ENCODE data around the gene MSH3. TPM values are rescaled to one million over a fixed set of nuclear protein-coding genes. Genes with fewer than 3 reads are reported as not detected.

MSH3 gene
- total RNA-seq = 10 to 100 TPM; 21.7 to 22.4 TPM

DNA sequence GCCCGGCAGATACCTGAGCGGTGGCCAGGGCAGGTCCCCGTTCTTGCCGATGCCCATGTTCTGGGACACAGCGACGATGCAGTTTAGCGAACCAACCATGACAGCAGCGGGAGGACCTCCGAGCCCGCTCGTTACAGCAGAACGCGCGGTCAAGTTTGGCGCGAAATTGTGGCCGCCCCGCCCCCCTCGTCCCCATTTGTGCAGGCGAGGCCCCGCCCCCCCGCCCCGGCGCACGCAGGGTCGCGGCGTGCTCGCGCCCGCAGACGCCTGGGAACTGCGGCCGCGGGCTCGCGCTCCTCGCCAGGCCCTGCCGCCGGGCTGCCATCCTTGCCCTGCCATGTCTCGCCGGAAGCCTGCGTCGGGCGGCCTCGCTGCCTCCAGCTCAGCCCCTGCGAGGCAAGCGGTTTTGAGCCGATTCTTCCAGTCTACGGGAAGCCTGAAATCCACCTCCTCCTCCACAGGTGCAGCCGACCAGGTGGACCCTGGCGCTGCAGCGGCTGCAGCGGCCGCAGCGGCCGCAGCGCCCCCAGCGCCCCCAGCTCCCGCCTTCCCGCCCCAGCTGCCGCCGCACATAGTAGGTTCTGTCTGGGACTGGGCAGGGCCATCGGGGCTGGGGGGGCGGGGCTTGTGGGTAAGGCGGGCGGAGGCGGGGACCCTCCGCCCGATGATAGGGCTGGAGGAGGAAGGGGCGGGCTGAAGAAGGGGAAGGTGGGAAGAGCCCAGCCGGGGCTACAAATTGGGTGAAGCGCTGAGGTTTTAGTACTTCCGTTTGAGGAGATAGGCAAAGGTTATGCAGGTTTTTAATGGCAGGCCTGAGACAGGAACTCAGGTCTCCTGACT lies at the start of gene MSH3, which contains the start of gene DHFR:
Gene MSH3 (plus strand): TSS at position 262 of the 840 bp plus-strand sequence. CDS start 76 bp downstream, at position 338.
Gene DHFR (minus strand): TSS at position 593 of the 840 bp plus-strand sequence. CDS start 494 bp downstream, at position 99.
- ChIA-PET CTCF (interaction anchor here (1.7 kb wide), 1 partner anchor 17 kb away, joined by 6 read pairs; no protein-coding TSS in a partner anchor), POLR2A (interaction anchor here (0.7 to 1.2 kb wide), 4 partner anchors 10 to 474 kb away, joined by 3 read pairs; no protein-coding TSS in a partner anchor)

DNA sequence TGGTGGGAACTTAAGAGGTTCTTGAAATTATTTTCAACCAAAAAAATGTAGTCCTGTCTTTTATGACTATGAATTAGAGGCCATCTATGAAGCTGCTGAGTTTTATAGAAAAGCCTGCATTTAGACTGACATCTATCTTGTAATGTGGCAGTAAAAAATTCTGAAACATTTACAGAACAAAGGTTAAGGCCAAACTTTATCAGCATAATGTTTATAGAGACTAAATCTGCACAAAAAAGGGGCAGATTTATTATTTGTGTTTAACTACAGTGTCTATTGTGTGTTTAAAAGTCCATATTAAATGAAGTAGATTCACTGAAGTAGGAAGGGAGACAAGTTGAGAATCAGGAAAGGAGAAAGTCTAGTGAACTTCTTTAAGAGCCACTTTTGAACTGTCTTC lies 47.1 kb upstream of the MSH3 start:
- ChIA-PET POLR2A (no interaction called here), CTCF (no interaction called here)

DNA sequence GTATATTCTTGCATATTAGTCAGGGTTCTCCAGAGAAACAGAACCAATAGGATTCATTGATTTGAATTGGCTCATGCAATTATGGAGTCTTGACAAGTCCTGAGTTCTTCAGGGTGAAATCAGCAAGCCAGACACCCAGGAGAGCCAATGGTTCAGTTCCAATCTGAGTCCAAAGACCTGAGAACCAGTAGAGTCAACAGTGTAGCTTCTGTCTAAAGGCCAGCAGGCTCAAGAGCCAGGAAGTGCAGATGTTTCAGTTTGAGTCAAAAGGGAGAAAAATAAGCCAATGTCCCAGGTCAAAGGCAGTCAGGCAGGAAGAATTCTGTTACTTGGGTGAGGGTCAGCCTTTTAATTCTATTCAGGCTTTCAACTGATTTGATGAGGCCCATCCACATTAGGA lies 46.6 kb upstream of the MSH3 start:
- ChIA-PET CTCF (no interaction called here), POLR2A (no interaction called here)

DNA sequence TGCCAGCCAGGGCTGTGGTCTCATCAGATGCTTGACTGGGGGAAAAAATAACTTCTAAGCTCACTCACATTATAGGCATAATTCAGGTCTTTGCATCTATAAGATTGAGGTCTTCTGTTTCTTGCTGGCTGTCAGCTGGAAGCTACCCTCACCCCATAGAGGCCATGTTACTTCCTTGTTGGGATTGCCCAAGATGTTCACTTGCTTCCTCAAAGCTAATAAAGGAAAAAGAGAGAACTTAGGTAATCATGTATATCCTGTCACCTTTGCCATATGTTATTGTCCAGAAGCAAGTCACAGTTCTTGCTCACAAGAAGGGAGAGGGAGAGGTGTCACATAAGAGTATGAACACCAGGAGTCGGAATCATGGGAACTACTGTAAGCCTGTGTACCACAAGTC lies 45.7 kb upstream of the MSH3 start:
- CTCF ChIA-PET = no interaction called here
- POLR2A ChIA-PET = no interaction called here

GRCh38 chr5:80609692-80610091 lies 44.8 kb upstream of the MSH3 start:
- ChIA-PET POLR2A (no interaction called here), CTCF (no interaction called here)

DNA sequence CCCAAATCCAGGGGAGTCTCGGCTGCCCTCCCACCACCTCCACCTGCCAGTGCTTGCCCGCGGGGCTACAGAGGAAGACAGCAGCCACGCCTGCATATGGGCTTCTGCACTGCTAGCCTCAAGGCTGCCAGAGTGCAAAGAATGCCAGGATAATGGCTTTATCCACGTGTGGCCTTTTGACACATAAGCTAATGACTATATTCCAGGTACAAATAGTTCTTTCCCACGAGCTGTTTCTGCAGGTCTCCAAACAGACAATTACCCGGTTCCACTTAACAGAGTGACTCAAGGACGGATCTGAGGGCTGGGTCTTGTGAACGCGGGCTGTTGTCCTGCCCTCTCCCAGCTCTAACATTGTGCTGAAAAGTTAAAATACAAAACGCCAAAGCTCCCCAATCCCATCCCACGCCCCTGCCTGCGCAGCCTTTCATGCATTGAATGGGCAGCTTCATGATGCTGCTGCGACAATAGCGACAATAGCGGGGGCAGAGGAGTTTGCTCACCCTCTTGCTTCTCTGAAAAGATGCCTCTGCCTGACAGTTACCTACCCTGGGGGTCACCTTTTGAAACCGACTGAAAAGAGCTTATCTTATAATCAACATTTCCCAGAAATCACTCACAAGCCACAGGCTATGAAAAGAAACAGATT lies 39.1 kb upstream of the MSH3 start:
- ChIA-PET POLR2A (interaction anchor here (0.5 kb wide), 1 partner anchor 285 kb away, joined by 3 read pairs; no protein-coding TSS in a partner anchor), CTCF (no interaction called here)

GRCh38 chr5:80618438-80618837 lies 36.0 kb upstream of the MSH3 start:
- POLR2A ChIA-PET = no interaction called here
- CTCF ChIA-PET = no interaction called here

DNA sequence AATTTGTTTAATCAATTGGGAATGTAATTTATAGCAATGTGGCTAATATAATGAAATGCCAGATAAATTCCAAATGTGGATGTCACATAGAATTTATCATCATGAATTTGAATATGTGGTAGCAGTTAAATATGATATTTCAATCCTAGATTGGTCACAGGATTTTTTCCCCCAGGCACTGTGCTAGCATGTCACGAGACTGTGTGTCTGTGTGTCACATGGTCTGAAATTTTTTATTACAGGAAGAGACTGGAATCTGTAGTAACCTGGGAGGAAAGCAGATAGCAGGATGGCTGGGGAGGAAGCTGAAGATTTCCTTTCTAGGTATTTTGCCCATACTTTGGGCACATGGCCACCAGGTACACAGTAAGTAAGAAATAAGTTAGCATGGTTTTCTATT lies 35.4 kb upstream of the MSH3 start:
- POLR2A ChIA-PET = no interaction called here
- CTCF ChIA-PET = no interaction called here

DNA sequence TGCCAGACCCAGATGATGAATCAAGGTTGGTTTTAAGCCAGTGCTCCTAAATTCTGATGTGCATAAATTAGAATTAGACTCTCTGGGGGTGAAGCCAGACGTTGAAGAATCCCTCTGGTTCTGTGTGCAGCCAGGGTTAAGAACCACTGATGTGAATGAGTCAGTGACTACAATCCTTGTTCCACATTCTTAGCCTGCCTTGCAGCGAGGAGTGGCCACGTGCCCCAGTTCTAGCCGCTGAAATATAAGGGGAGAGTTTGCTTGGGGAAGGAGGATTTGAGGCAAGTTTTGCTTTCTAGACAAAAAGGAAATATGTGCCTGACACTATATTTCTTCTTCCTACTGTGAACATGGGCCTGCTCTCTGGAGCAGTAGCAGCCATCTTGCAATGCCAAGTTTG lies 34.2 kb upstream of the MSH3 start:
- ChIA-PET POLR2A (no interaction called here), CTCF (no interaction called here)

DNA sequence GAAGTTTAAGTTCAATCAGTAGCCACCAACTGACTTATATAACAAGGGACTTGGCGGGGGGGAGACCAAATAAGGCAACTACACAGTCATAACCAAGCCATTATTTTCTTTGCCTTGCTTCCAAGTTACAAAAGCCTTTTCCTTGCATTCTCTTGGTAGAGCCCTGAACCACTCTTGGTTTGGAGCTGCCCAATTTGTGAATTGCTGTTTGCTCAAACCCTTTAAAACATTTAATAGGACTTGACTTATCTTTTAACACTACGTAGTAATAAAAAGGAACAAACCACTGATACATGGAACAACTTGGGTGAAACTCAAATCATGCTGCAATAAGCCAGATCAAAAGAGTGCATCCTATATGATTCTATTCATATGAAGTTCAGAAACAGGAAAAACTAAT lies 31.7 kb upstream of the MSH3 start:
- ChIA-PET CTCF (no interaction called here), POLR2A (no interaction called here)

- CTCF ChIA-PET = interaction anchor here (0.6 kb wide), 1 partner anchor 288 kb away, joined by 3 read pairs; no protein-coding TSS in a partner anchor
- POLR2A ChIA-PET = interaction anchor here (0.6 kb wide), 1 partner anchor 22 kb away, joined by 4 read pairs; no protein-coding TSS in a partner anchor
These were observed 30.5 kb upstream of the MSH3 start for GRCh38 chr5:80623999-80624398.

DNA sequence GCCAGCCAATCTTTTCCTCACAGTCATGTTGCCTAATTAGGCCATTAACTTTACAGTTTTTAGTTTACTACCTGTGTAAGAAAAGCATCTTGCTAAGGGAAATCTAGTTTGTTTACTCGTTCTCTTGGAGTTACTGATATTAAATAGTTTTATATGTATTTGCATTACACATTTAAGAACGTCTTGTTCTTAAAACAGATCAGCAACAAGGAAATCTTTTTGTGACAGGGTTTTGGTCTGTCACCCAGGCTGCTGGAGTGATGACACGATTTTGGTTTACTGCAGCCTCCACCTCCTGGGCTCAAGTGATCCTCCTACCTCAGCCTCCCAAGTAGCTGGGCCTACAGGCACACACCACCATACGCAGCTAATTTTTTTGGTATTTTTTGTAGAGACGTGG lies 29.2 kb upstream of the MSH3 start:
- ChIA-PET POLR2A (no interaction called here), CTCF (no interaction called here)

GRCh38 chr5:80629281-80629680 lies 25.2 kb upstream of the MSH3 start:
- CTCF ChIA-PET = no interaction called here

DNA sequence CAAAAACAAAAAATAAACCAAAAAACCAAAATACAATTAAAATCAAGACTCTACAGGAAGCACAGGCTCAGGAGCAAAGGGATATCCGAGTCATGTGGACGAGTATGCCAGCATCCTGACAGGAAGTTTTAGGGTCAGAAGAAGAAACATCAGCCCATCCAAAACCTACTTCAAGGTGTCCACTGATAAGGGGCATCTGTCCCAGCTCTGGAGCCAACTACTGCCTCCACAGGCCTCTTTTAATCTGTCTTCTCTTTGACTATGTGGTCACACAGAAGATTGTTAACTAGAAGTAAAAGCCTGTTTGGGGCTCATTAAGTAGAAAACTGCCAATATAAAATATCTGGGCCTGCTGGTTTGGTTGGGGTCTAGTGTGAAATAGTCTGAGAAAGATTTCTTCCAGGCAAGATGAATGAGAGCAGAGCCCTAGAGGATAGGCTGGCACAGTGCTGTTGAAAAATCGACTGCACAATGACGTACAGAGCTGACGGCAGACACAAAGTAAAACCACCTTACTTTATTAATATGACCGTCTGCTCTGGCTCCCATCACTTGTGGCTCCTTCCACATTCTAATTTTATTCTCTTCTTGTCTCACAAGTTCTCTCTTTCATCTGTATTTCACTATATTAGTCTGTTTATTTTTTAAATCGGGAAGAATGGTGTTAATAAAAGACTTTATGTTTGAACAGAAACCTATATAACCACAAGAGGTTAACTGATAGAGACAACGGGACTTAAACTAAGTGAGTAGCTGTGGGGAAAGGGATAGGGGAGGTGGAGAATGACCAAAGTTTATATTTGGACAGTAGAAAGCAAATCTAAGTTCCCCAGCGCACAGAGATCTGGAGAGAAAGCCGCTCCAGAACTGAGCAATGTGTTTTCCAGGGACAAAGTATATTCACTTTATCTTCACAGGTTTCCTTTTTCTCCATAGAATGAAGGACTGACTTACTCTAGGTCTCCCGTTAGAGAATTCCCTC lies 22.9 kb upstream of the MSH3 start:
- ChIA-PET CTCF (no interaction called here), POLR2A (no interaction called here)

More at GRCh38 chr5:80629281-80629680, 25.2 kb upstream of the MSH3 start:
- POLR2A ChIA-PET = interaction anchor here (1.0 kb wide), 1 partner anchor 24 kb away, joined by 3 read pairs; no protein-coding TSS in a partner anchor

DNA sequence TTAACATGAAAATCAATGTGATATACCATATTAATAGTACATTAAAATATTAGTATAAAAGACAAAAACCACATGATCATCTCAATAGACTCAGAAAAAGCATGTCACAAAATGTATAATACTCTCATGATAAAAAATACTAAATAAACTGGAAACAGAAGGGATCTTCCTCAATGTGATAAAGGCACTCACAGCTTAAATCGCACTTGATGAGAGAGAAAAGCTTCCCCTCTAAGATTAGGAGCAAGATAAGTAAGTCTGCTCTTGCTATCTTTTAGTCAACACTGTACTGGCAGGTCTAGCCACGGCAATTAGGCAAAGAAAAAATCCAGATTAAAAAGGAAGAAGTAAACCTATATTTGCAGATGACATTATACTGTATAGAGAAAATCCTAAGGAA lies 21.8 kb upstream of the MSH3 start:
- ChIA-PET CTCF (no interaction called here), POLR2A (no interaction called here)

DNA sequence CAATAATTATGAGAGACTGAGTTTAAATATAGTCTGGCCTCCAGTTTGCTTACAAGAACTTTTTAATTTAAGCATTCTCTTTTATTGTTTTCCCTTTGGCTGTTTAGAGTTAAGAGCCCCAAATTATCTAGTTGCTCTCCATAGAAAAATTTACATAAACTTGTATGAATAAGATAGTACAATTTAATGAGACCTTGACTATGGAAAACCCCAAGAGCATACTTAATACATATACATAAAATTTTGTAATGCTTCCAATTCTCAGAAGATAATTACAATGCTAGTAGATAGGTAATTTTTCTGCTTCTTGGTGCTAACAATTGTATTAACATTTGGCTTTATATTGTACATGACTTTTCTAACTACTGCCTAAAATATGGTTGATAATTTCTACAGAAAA lies 20.3 kb upstream of the MSH3 start:
- CTCF ChIA-PET = no interaction called here
- POLR2A ChIA-PET = no interaction called here

GRCh38 chr5:80641353-80641752 lies 13.1 kb upstream of the MSH3 start:
- POLR2A ChIA-PET = no interaction called here
- CTCF ChIA-PET = no interaction called here

- POLR2A ChIA-PET = no interaction called here
- CTCF ChIA-PET = interaction anchor here (0.6 kb wide), 1 partner anchor 7 kb away, joined by 3 read pairs; no protein-coding TSS in a partner anchor
These were observed 9.6 kb upstream of the MSH3 start for GRCh38 chr5:80644900-80645299.

GRCh38 chr5:80646926-80647325 lies 7.5 kb upstream of the MSH3 start:
- POLR2A ChIA-PET = no interaction called here
- CTCF ChIA-PET = no interaction called here

DNA sequence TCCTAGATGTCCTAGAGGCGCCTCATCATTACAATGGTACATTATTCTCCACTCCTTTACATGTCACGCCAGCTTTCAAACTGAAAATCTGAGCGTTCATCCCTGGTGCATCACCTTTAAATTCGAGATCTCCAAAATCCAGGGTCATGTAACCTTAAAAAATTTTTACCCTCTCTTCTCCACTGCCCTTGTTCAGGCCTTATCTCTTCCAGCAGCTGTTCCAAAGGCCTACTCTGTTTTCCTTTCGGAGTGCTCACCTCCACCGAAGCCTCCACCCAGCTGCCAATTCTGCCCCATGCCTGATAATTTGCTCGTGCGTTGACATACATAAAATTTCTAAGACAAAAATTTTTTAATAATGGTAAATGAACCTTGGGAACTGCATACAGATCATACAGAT lies 950 bp upstream of the MSH3 start:
- POLR2A ChIA-PET = interaction anchor here (0.6 to 0.7 kb wide), 3 partner anchors 24 to 246 kb away, joined by 3 to 8 read pairs (median 3); no protein-coding TSS in a partner anchor
- CTCF ChIA-PET = no interaction called here
